Thoracic aorta (tissue), 2 donors: Measurements from ENCODE around the gene BAG1. TPM values are rescaled to one million over a fixed set of nuclear protein-coding genes. Genes with fewer than 3 reads are reported as not detected.

Experiments used
- ATAC-seq: fragments of 150-250 bp; one replicate; pipeline ENCODE4 v1.8.0; 2017; ENCODE audit warnings: low read depth; ENCODE audit not compliant: insufficient number of reproducible peaks, low FRiP score
- DNase-seq: peaks from one replicate; pipeline ENCODE4 v3.0.0-alpha.2; 2020; ENCODE audit warnings: low spot score
- H3K27ac ChIP-seq, 2 donors: fragments of 200-600 bp; sonication (generic); 1 replicate in 1 of 2; 2 replicates in 1 of 2; pipeline ENCODE4 v1.5.1; 2016; ENCODE audit warnings: mild to moderate bottlenecking in 2 of 2, moderate library complexity in 2 of 2
- H3K27me3 ChIP-seq: fragments of 200-600 bp; sonication (generic); replicated peaks from 2 replicates; pipeline ENCODE4 v1.6.0; 2016; ENCODE audit warnings: mild to moderate bottlenecking; ENCODE audit not compliant: insufficient read depth
- H3K36me3 ChIP-seq: fragments of 200-600 bp; sonication (generic); one replicate; pipeline ENCODE4 v1.5.1; 2016
- H3K4me1 ChIP-seq, 2 donors: fragments of 200-600 bp; sonication (generic); 1 replicate in 1 of 2; 2 replicates in 1 of 2; pipeline versions ENCODE4 v1.5.1 to v1.6.0; 2016; ENCODE audit warnings: low read depth in 2 of 2, mild to moderate bottlenecking in 1 of 2; ENCODE audit not compliant: control insufficient read depth in 1 of 2
- H3K4me3 ChIP-seq: fragments of 200-600 bp; sonication (generic); 2 replicates; pipeline ENCODE4 v1.5.1; 2016; ENCODE audit warnings: mild to moderate bottlenecking
- H3K9me3 ChIP-seq: fragments of 200-600 bp; sonication (generic); 2 replicates; pipeline ENCODE4 v1.5.1; 2016
- CTCF ChIP-seq: fragments of 200-600 bp; sonication (generic); IDR thresholded peaks from one replicate; pipeline ENCODE4 v1.5.1; 2019; ENCODE audit warnings: antibody characterized with exemption
- total RNA-seq, 2 donors: library from RNA; depleted of rRNA; stranded (reverse); fragments of >200 nt; gene quantifications; one replicate each; pipeline versions ENCODE4 v1.1.0 to v1.2.3, GENCODE V29; 2016

Gene BAG1
- total RNA-seq, 2 donors from 2014 or later, result 30.6 to 40.5 TPM

DNA sequence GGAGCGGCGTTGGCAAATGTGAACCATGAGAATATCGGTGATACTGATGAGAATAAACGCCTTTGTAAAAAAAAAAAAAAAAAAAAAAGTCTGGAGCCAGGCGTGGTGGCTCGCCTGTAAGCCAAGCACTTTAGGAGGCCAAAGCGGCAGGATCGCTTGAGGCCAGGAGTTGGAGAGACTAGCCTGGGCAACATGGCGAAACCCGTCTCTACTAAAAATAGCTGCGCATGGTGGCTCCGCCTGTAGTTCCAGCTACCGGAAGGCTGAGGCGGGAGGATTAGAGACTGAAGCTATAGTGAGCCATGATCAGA is 25.4 kb upstream of the BAG1 start:
- TF ChIP-seq CTCF, result no peak
- Histone ChIP-seq H3K27ac (peak overlapping the region; percentile 99), H3K4me3 (peak overlapping the region; percentile 94), H3K36me3 (peaks cover 5% of the 10 kb centered on the region), H3K4me1 (peaks cover 2 to 40% of the 10 kb centered on the region in 2 donors), H3K9me3 (no peaks in the 10 kb centered on the region), H3K27me3 (no peaks in the 10 kb centered on the region)
- DNase-seq, result no peak
- peak; percentile 70 for ATAC-seq

DNA sequence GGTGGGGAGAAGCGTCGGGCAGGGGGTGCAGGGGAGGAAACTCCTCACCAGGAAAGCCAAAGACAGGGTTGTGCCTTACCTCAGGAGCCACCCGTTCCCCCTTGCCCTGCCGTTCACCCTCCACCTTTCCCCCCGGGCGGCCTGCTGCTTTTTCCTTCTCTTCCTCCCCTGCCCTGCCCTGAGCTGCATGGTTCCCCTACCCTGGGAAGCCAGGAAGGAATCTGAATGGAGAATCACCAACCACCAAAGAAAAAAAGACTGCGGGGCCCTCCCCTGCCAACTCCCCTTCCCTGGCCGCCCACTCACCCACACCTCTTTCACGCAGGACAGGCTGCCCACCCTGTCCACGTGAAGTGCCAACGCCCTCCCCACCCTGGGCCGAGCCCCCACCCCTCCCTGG is 25.0 kb upstream of the BAG1 start:
- peak overlapping the region; percentile 99 for H3K27ac ChIP-seq
- no peaks in the 10 kb centered on the region for H3K27me3 ChIP-seq
- DNase-seq (no peak), ATAC-seq (no peak)
- no peak for TF ChIP-seq CTCF
- H3K9me3 ChIP-seq, result no peaks in the 10 kb centered on the region
- peaks cover 2 to 40% of the 10 kb centered on the region in 2 donors for H3K4me1 ChIP-seq
- H3K4me3 ChIP-seq, result peak overlapping the region; percentile 94
- peaks cover under 1% of the 10 kb centered on the region for H3K36me3 ChIP-seq

- peak overlapping the region; percentile 94 for H3K4me3 ChIP-seq
- H3K9me3 ChIP-seq, result no peaks in the 10 kb centered on the region
- H3K36me3 ChIP-seq, result no peaks in the 10 kb centered on the region
- H3K27ac ChIP-seq, result peak overlapping the region; percentile 99
- peaks cover 2 to 38% of the 10 kb centered on the region in 2 donors for H3K4me1 ChIP-seq
- H3K27me3 ChIP-seq, result no peaks in the 10 kb centered on the region
- ATAC-seq (no peak), DNase-seq (no peak)
- no peak for TF ChIP-seq CTCF
Measured at GRCh38 chr9:33288828-33289483, 24.4 kb upstream of the BAG1 start.

DNA sequence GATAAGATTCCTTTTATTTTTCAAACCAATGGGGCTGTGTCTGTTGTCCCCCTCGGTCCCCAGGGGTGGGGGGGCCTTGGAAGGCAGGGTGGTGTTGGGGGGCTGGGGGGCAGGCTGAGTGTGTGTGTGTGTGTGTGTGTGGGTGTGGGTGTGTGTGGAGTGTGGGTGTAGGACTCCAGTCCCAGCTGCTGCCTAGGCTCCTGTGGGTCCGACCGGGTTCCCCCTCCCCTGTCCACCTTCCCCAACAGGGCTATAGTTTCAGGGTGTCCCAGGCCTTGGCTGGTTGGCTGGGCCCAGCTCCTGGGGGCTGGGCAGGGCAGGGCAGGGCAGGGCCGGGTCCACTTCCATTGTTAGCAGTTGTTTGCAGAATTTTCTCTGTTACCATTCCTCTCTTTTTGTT is 23.7 kb upstream of the BAG1 start:
- no peak overlapping the region for H3K4me3 ChIP-seq
- ATAC-seq, result no peak

DNA sequence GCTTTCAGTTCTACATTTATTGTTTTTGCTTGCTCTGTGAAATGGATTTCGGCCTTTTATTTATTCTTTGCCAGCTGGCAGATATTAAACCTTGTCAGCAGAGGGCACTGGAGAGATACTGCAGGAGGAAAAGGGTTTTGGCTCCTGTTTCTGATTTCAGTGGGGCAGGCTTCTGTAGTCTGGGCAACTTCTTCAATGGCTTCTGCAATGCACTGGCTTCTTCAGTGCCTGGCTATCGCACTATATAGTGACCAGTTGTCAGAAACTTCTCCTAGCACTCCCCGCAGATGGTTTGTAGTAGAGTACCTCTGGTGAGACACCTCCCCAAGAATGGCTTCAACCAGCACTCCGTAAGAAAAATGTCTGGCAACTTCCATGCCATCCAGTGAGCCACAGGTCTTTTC is 22.6 kb upstream of the BAG1 start:
- ATAC-seq, result no peak
- no peaks in the 10 kb centered on the region for H3K9me3 ChIP-seq
- H3K36me3 ChIP-seq, result peaks cover 9% of the 10 kb centered on the region
- H3K4me3 ChIP-seq, result no peak overlapping the region
- peaks cover 0 to 19% of the 10 kb centered on the region in 2 donors for H3K4me1 ChIP-seq
- no peak overlapping the region for H3K27ac ChIP-seq
- no peaks in the 10 kb centered on the region for H3K27me3 ChIP-seq
- peak; percentile 38 for TF ChIP-seq CTCF
- no peak for DNase-seq

More for the DNA sequence above, 23.7 kb upstream of the BAG1 start:
- Histone ChIP-seq H3K27ac (no peak overlapping the region), H3K4me1 (peaks cover 2 to 31% of the 10 kb centered on the region in 2 donors), H3K9me3 (no peaks in the 10 kb centered on the region), H3K36me3 (no peaks in the 10 kb centered on the region), H3K27me3 (no peaks in the 10 kb centered on the region)
- no peak for TF ChIP-seq CTCF
- no peak for DNase-seq
